GM21515 (cell line): ENCODE results near the gene DDR2.

ENCODE experiments used
- ATAC-seq: cut with Tn5 transposase; IDR thresholded peaks from one replicate; pipeline ENCODE4 v1.9.1; 2021; ENCODE audit not compliant: unreplicated experiment

DDR2 gene

DNA sequence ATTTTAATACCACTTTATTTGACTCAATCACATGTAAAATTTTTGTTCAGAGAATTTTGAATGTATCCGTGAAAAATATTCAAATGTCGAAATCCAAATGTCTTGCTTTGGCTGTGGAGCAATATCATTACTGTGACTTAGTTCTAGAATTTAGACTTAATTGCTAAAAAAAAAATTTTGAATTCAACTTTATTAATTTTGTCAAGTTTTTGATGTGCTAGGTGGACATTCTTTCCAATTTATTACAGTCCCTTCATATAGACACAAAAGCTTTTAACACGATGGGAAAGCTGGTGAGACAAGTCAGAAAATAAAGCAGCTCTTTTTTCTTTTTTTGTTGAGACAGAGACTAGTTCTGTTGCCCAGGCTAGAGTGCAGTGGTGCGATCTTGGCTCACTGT lies 62.6 kb downstream of the DDR2 start:
- no peak for ATAC-seq

DNA sequence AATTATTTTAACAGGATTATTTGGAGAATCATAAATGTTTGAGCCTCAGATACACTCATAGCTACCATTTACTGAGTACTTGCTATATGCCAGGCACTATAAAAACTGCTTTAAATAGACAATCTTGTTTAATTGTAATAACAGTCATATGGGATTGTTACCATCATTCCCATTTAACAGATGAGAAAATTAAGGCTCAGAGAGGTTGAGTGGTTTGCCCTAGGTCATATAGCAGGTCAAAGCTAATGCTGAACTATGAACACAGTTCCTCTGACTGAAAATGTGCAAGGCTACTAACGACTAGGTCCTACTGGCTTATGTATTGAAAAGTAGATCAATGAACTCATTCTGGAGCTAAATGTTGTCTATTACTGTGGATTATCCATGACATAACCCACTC lies 63.4 kb downstream of the DDR2 start:
- ATAC-seq, result no peak

GRCh38 chr1:162696286-162696862 lies 64.1 kb downstream of the DDR2 start:
- no peak for ATAC-seq

- ATAC-seq, result no peak
Observed at GRCh38 chr1:162697140-162697895, 65.1 kb downstream of the DDR2 start.

DNA sequence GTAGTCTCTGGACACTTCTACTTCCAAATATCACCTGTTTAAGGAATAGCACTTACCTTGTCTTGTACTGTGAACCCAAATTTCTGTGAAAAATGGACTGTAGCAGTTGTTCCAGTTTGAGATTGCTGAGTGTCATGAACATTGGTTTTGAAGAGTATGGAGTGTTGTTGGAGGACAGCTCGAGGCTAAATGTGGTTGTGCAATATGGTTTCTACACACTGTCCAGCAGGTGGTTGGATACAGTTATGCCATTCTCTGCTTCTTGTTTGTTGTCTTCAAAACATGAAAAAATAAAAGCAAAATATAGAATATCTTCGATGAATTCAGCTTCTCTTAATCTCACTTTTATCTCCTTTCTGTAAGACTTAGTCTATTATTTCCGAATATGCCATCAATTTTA lies 67.1 kb downstream of the DDR2 start:
- no peak for ATAC-seq

DNA sequence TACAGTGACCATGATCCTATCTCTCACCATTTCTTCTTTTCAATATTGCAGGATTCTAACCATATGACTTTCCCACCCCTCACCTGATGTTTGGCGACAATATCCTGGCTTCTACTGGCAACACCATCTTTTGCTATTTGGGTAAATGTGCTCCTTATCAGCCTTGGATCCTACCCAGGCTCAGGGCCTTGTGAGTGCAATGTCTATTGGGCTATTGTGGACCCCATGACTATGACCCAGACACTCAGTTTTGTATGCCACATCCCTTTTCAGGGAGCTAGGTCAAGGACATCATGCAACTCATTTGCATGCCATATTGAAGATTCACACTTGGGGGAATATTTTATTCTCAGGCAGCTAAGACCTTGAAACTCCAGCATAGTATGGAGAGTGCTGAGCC lies 67.9 kb downstream of the DDR2 start:
- no peak for ATAC-seq

DNA sequence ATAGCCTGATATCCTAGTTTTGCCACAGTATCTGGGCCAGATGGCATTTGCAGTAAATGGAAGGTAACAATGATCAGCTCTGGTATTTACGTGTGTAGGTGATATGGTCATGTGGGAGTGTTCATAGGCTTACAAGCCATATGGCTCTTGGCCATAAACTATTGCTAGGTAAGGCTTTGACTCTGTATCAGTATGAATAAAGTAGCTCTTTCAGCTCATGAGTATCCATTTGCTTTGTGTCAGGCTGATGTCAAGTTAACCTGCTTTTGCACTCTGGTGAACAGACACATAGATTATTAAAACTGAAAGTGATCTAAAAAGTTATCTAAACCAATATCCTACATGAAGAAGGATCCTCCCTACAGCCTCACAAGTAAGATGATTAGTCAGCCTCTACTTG lies 69.0 kb downstream of the DDR2 start:
- no peak for ATAC-seq

- no peak for ATAC-seq
Observed at GRCh38 chr1:162702628-162703027, 70.4 kb downstream of the DDR2 start.

- no peak for ATAC-seq
Observed at GRCh38 chr1:162703708-162704107, 71.4 kb downstream of the DDR2 start.

GRCh38 chr1:162704673-162705424 lies 72.6 kb downstream of the DDR2 start:
- no peak for ATAC-seq

- no peak for ATAC-seq
Observed at GRCh38 chr1:162706003-162706402, 73.7 kb downstream of the DDR2 start.

DNA sequence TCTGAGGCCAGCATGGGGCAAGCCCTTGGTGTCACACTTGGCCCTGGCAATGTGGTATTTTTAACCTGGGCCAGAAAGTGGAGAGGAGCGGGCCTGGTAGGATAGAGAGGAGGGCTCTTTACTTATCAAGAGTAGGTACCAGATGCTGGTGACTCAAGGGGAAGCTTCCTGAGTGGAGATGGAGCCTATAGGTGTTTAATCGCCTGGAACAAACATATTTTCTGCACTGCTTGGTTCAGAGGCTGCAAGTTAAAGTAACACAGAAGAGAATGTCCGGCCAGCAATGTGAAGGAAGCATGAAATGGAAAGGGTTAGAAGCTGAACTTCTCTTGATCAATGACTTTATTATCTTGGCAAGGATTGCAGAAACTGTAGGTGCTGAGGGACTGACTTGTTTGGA lies 74.3 kb downstream of the DDR2 start:
- no peak for ATAC-seq

DNA sequence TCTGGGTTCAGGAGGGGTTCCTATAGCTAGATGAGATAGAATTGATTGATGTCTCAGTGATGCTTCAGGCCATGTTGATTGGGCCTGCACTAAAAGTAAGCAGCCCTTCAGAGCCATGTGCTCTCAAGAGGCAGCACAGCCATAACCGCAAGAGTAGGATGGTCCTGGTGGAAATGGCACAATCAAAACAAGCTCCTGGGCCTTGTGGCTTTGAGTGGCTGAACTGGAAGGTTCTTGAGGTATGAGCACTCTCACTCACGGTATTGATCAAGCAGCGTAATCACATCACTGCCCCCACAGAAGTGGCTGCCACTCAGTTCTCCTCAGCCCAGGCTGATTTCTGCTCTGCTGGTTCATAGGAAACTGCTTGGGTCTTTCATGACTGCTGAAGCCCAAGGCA lies 76.0 kb downstream of the DDR2 start:
- no peak for ATAC-seq

- ATAC-seq, result no peak
Observed at GRCh38 chr1:162709132-162709860, 77.0 kb downstream of the DDR2 start.

- no peak for ATAC-seq
Observed at GRCh38 chr1:162709870-162710269, 77.6 kb downstream of the DDR2 start.

- no peak for ATAC-seq
Observed at GRCh38 chr1:162710345-162710744, 78.1 kb downstream of the DDR2 start.

- ATAC-seq, result no peak
Observed at GRCh38 chr1:162710780-162711465, 78.7 kb downstream of the DDR2 start.

- no peak for ATAC-seq
Observed at GRCh38 chr1:162712317-162713029, 80.2 kb downstream of the DDR2 start.

- no peak for ATAC-seq
Observed at GRCh38 chr1:162716123-162716522, 83.9 kb downstream of the DDR2 start.

- ATAC-seq, result no peak
Observed at GRCh38 chr1:162716552-162716951, 84.3 kb downstream of the DDR2 start.
